Activated CD4-positive, alpha-beta memory T cell treated with anti-CD3 and anti-CD28 coated beads for 36 hours (primary cell): ENCODE data around the gene SEMA6B. TPM values are rescaled to one million over a fixed set of nuclear protein-coding genes. Genes with fewer than 3 reads are reported as not detected.
A peak's percentile ranks its signal among the peaks of the same experiment; 100 is the strongest.
"Not testable (repeated sequence)": the region's sequence is repeated elsewhere in the genome, so short reads cannot be mapped to it uniquely, and the experiment has no call there.

Experiments used
- CTCF ChIA-PET: fragments of 350-600 bp; sonication (Branson Sonifier 250); formaldehyde crosslinking; loops from one replicate; lab custom pipeline; 2021; ENCODE audit warnings: antibody characterized with exemption, inconsistent platforms; lab: Charles Lee
- POLR2A ChIA-PET: fragments of 350-600 bp; sonication (Branson Sonifier 250); formaldehyde crosslinking; loops from one replicate; lab custom pipeline; 2021; ENCODE audit warnings: antibody characterized with exemption; lab: Charles Lee
- DNase-seq: peaks from one replicate; pipeline ENCODE4 v3.0.0-alpha.2; 2020
- H3K27ac Mint-ChIP-seq: one replicate; pipeline ENCODE4 v1.8.0; 2021; ENCODE audit warnings: mixed read lengths
- H3K27me3 Mint-ChIP-seq: one replicate; pipeline ENCODE4 v1.8.0; 2021; ENCODE audit warnings: mixed read lengths
- H3K36me3 Mint-ChIP-seq: one replicate; pipeline ENCODE4 v1.8.0; 2021; ENCODE audit warnings: mixed read lengths
- H3K4me1 Mint-ChIP-seq: one replicate; pipeline ENCODE4 v1.8.0; 2021; ENCODE audit warnings: low read depth, mixed read lengths
- H3K4me3 Mint-ChIP-seq: one replicate; pipeline ENCODE4 v1.8.0; 2021; ENCODE audit warnings: mild to moderate bottlenecking, mixed read lengths
- H3K9me3 Mint-ChIP-seq: one replicate; pipeline ENCODE4 v1.8.0; 2021; ENCODE audit warnings: mixed read lengths
- intact Hi-C: fragments of 100-400 bp; cut with micrococcal nuclease; formaldehyde crosslinking; loops from one replicate; pipeline ENCODE4 v1.15.1; 2023
- total RNA-seq, 2 experiments: library from RNA; stranded (reverse); gene quantifications; one replicate each; pipeline ENCODE4 v1.2.3, GENCODE V29; 2021

The SEMA6B gene
- total RNA-seq, 2 experiments from 2014 or later = 0.19 TPM; not detected in 1

DNA sequence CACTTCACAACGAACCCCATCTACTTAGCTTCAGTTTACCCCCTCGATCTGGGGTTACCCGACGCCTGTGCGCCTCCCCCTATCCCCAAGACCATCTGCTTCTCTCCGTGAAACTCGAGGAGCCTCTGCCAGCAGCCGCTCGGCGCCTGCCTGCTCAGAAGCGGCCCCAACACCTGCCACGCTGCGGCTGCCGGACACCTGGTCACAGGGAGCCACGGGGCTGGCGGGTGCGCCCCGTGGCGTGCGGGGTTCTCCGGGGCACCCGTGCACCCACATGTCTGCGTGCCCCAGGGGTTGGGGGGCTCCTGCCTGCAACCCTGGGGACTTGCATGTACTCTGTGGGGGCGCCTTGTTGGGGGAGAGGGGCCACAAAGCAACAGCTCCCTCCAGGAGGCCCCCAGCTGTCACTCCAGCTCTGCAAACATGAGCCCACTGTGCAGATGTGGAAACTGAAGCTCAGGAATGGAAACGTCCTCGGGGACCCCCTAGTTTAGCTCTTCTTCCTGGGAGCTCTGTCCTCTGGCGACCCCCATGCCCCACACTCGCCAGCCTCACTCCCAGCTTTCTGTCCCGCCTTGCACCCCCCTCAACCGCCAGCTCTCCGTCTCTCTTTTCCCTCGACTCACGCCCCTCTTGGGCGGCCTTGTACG is 7.0 kb upstream of the SEMA6B start:
- Mint-ChIP-seq H3K4me1 (no peaks in the 10 kb centered on the region), H3K27ac (no peak overlapping the region), H3K9me3 (no peaks in the 10 kb centered on the region), H3K36me3 (no peaks in the 10 kb centered on the region), H3K27me3 (peaks cover 8% of the 10 kb centered on the region), H3K4me3 (no peak overlapping the region)
- no peak for DNase-seq
- ChIA-PET CTCF (interaction anchor here (0.6 to 5.8 kb wide), 12 partner anchors 9 to 1076 kb away, joined by 3 to 66 read pairs (median 4); partner anchors contain the start of gene PLIN5), POLR2A (no interaction called here)
- intact Hi-C loops = no loop called here

DNA sequence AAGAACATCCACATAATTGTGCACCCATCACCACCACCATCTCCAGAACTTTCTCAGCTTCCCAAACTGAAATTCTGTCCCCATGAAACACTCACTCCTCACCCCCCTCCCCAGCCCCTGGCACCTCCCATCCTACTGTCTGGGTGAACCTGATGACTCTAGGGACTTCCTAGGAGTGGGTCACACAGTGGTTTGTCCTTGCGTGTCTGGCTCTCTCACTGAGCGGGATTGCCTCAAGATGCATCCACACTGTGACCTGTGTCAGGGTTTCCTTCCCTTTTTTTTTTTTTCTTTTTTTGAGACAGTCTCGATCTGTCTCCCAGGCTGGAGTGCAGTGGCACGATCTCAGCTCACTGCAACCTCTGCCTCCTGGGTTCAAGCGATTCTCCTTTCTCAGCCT is 4.1 kb upstream of the SEMA6B start:
- H3K27me3 Mint-ChIP-seq, POLR2A ChIA-PET, H3K4me1 Mint-ChIP-seq, DNase-seq, CTCF ChIA-PET, H3K4me3 Mint-ChIP-seq, H3K36me3 Mint-ChIP-seq, H3K9me3 Mint-ChIP-seq, H3K27ac Mint-ChIP-seq, intact Hi-C loops: not testable (repeated sequence)

DNA sequence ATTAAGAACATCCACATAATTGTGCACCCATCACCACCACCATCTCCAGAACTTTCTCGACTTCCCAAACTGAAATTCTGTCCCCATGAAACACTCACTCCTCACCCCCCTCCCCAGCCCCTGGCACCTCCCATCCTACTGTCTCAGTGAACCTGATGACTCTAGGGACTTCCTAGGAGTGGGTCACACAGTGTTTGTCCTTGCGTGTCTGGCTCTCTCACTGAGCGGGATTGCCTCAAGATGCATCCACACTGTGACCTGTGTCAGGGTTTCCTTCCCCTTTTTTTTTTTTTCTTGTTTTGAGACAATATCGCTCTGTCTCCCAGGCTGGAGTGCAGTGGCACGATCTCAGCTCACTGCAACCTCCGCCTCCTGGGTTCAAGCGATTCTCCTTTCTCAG is 2.6 kb upstream of the SEMA6B start:
- intact Hi-C loops, H3K27ac Mint-ChIP-seq, DNase-seq, H3K4me3 Mint-ChIP-seq, H3K9me3 Mint-ChIP-seq, H3K27me3 Mint-ChIP-seq, H3K36me3 Mint-ChIP-seq, H3K4me1 Mint-ChIP-seq, POLR2A ChIA-PET: not testable (repeated sequence)
- CTCF ChIA-PET = interaction anchor here (0.7 kb wide), 1 partner anchor 1212 kb away, joined by 3 read pairs; no protein-coding TSS in a partner anchor

DNA sequence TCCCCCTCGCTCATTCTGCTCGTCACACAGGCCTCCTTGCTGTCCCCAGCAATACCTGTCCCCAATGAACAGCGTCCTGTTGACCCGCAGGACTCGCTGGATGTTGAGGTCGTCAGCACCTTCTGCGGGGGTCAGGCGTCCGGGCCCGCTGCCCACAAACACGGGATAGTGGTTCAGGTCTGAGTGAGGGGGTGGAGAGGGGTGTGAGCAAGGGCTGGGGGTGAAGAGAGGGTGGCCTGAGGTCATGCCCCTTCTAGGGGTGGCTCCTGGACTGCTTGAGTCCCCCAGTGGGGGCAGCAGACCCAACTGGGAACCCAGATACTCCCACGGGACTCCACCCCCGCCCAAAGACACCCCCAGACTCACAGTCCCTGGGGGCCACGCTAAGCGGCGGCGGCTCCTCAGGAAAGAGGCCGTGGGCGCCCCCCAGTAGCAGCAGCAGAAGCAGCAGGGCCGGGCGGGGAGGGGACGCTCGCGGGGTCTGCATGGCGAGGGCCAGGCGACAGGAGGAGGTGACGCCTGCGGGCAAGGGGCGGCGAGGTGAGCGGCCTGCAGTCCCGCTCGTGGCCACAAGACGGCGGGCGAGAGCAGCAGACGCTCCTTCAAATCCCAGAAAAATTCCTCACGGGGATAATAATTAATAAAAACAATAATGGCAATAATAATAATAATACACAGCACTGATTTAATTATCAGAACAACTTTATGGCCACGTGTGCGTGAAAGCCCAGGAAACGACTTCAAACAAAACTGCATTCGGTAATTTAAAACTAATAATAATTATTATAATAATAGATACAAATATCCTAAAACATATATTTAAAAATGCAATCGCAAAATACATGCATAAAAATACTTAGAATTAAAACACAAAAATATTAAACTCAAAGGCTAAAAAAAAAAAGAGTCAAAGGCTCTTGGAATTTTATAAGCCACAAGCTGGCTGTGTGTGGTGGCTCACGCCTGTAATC is 1.2 kb downstream of the SEMA6B start:
- Mint-ChIP-seq H3K36me3 (no peaks in the 10 kb centered on the region), H3K27me3 (no peaks in the 10 kb centered on the region), H3K9me3 (no peaks in the 10 kb centered on the region), H3K4me3 (no peak overlapping the region), H3K4me1 (no peaks in the 10 kb centered on the region), H3K27ac (no peak overlapping the region)
- DNase-seq = peak; percentile 50
- CTCF ChIA-PET = interaction anchor here (0.6 to 2.2 kb wide), 6 partner anchors 11 to 803 kb away, joined by 3 to 11 read pairs (median 4); partner anchors contain the start of gene LRG1
- intact Hi-C loops = no loop called here
- POLR2A ChIA-PET = no interaction called here

DNA sequence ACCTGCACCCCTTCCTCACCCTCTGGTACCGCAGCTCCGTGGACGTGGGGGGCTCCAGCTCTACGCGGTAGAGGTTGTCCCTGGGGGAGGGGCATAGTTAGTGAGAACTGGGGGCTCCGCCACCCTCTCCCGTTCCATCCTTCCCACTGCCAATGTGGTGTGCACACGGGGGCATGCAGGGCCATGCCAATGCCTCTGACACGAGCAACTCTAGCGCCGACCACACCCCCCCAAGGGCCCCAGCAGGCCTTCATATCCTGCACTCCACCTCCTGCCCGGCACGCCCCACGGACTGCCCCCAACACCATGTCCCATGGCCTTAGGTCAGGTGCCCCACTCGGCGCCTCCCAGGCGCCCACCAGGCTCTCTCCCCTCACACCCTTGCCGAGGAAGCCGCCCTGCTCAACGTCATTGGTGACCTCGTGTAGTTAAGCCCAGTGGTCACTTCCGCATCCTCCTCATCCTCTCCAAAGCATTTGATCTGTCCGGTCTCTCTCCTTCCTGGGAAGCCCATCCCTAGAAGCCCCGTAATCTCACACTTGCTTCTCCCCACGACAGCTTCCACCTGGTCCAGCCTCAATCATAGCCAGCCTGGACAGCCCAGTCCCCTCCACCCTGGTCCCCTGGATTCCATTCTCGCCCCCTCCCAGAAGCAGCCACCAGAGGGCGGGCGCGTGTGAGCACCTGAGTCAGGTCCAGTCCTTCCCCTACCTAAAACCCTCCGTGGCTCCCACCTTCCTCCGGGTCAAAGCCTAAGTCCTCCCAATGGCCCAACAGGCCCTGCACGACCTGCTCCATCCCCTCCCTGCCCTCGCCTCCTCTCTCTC is 2.1 kb downstream of the SEMA6B start:
- ChIA-PET POLR2A (no interaction called here), CTCF (interaction anchor here (1.3 to 1.6 kb wide), 2 partner anchors 10 to 79 kb away, joined by 4 to 6 read pairs; no protein-coding TSS in a partner anchor)
- H3K27ac Mint-ChIP-seq = no peak overlapping the region
- peak; percentile 48 for DNase-seq
- no peaks in the 10 kb centered on the region for H3K36me3 Mint-ChIP-seq
- H3K9me3 Mint-ChIP-seq = no peaks in the 10 kb centered on the region
- no peak overlapping the region for H3K4me3 Mint-ChIP-seq
- H3K27me3 Mint-ChIP-seq = peaks cover 4% of the 10 kb centered on the region
- no peaks in the 10 kb centered on the region for H3K4me1 Mint-ChIP-seq
- intact Hi-C loops = no loop called here

DNA sequence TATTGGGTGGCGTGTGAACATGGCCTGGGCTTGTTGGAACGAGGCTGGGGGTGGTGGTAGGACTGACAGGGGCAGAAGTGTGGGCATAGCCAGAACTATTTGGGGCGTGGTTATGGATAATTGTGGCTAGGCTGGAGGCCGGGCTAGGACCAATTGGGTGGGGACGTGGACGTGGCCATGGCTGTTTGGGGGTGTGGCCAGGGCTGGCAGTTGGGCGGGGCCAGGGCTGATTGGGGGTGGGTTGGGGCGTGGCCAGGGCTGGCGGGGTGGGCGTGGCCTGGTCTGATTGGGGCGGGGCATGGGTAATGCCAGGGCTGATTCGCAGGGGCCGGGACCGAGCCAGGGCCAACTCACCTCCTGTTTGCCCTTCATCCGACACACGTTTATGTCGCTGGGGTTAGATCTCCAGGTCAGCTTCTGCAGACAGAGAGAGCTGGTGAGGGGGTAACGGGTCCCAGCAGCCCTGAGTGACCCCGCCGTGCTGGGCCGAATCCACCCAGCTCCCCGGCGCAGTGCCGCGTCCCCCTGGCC is 2.8 kb downstream of the SEMA6B start:
- intact Hi-C loops = no loop called here
- peaks cover 4% of the 10 kb centered on the region for H3K27me3 Mint-ChIP-seq
- POLR2A ChIA-PET = no interaction called here
- no peak overlapping the region for H3K4me3 Mint-ChIP-seq
- no peaks in the 10 kb centered on the region for H3K36me3 Mint-ChIP-seq
- no peaks in the 10 kb centered on the region for H3K4me1 Mint-ChIP-seq
- no peaks in the 10 kb centered on the region for H3K9me3 Mint-ChIP-seq
- DNase-seq = peak; percentile 42
- CTCF ChIA-PET = interaction anchor here (1.3 to 1.9 kb wide), 3 partner anchors 10 to 80 kb away, joined by 4 to 8 read pairs (median 6); no protein-coding TSS in a partner anchor
- no peak overlapping the region for H3K27ac Mint-ChIP-seq

DNA sequence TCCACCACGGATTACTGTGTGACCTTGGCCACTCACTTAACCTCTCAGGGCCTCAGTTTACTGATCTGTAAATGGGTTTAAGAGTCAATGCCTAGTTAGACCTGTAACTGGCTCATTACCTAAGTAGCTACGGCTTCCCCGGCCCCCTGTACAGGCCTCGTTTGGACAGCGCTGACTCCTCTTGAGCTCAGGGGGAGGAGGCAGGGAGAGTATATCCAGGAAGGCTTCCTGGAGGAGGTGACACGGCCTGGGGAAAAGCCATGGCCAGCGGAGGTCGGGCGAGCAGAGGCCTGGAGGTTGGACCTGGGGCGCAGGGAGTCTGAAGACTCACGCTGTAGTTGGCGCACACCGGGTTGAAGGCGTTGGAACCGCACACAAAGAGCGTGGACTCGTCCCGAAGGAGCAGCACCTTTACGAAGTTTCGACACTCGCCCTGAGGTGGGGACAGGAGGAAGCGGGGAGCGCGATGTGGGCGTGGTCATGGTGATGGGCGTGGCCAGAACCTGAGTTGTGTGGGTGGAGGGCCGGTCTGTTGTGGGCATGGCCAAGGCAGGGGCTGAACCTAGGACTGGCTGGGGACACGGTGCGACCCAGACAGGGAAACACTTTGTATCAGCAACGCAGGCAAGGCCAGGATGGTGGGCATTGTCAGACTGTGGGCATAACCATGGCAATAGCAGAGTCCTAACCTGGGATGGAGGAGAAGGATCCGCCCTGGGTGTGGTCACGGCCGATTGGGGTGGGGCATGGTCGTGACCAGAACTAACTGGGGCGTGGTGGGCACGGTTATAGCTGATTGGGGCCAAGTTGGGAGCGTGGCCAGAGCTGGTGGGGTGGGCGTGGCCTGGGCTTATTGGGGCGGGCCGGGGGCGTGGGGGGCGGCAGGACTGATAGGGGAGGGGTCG is 3.6 kb downstream of the SEMA6B start:
- Mint-ChIP-seq H3K27me3 (peaks cover 4% of the 10 kb centered on the region), H3K9me3 (no peaks in the 10 kb centered on the region), H3K36me3 (no peaks in the 10 kb centered on the region), H3K4me1 (no peaks in the 10 kb centered on the region), H3K27ac (no peak overlapping the region), H3K4me3 (no peak overlapping the region)
- intact Hi-C loops = no loop called here
- POLR2A ChIA-PET = no interaction called here
- CTCF ChIA-PET = interaction anchor here (1.3 to 1.9 kb wide), 4 partner anchors 11 to 80 kb away, joined by 4 to 8 read pairs (median 6); no protein-coding TSS in a partner anchor
- DNase-seq = peak; percentile 11

DNA sequence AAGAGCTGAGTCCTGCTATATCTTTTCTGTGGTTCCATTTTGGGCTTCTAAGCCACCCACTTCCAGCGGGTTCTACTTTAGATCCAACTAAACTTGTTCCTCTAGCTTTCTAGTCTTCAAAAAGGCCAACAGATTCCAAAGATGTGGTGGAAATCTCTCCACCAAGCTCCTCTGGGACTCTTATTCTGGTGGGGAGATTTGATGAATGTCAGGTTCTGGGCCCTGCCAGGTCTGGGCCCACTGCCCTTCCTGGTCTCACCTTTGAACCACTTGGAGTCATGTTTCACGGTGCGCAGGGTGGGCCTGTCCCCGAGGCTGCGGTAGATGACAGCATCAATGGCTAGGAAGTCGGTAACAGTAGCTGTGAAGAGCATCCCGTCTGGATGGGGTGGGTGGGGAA is 4.8 kb downstream of the SEMA6B start:
- no peak for DNase-seq
- CTCF ChIA-PET = interaction anchor here (1.2 to 1.5 kb wide), 2 partner anchors 13 to 81 kb away, joined by 4 to 7 read pairs; no protein-coding TSS in a partner anchor
- no peaks in the 10 kb centered on the region for H3K4me1 Mint-ChIP-seq
- H3K9me3 Mint-ChIP-seq = no peaks in the 10 kb centered on the region
- intact Hi-C loops = no loop called here
- peaks cover 4% of the 10 kb centered on the region for H3K27me3 Mint-ChIP-seq
- POLR2A ChIA-PET = no interaction called here
- no peak overlapping the region for H3K27ac Mint-ChIP-seq
- H3K36me3 Mint-ChIP-seq = no peaks in the 10 kb centered on the region
- H3K4me3 Mint-ChIP-seq = no peak overlapping the region

DNA sequence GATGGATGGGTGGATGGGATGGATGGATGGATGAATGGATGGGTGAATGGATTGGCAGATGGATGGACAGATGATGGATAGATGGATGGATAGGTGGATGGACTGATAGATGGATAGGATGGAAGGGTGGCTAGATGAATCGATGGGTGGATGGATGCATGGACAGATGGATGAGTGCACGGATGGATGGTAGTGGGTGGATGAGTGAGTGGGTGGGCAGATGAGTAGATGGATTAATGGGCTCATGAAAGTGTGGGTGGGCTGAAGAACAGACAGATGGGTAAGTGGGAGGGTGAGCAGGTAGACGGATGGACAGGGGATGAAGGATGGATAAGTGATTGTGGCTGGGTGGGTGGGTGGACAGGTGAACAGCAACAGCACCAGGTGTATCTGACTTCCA is 5.7 kb downstream of the SEMA6B start:
- no peak overlapping the region for H3K27ac Mint-ChIP-seq
- no peaks in the 10 kb centered on the region for H3K9me3 Mint-ChIP-seq
- ChIA-PET POLR2A (no interaction called here), CTCF (no interaction called here)
- no peaks in the 10 kb centered on the region for H3K36me3 Mint-ChIP-seq
- no peaks in the 10 kb centered on the region for H3K4me1 Mint-ChIP-seq
- H3K27me3 Mint-ChIP-seq = peaks cover 6% of the 10 kb centered on the region
- DNase-seq = no peak
- H3K4me3 Mint-ChIP-seq = no peak overlapping the region
- intact Hi-C loops = no loop called here

DNA sequence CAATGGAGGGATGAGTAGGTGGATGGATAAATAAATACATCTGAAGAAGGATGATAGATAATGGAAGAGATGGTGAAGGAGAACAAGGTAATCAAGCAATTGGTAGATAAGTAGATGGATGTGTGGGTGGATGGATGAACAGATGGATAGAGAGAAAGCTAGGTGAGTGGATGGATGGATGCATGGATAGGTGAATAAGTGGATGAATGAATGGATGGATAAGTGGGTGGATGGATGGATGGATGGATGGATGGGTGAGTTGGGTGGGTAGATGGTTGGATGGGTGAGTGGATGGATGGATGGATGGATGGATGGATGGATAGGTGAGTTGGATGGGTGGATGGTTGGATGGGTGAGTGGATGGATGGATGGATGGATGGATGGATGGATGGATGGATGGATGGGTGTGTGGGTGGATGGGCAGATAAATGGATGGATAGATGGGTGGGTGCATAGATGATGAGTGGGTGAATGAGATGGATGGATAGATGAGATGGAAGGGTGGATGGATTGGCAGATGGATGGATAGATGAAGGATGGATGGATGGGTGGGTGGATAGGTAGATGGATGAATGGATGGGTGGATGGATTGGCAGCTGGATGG is 6.3 kb downstream of the SEMA6B start:
- intact Hi-C loops = no loop called here
- no peaks in the 10 kb centered on the region for H3K36me3 Mint-ChIP-seq
- no peak overlapping the region for H3K4me3 Mint-ChIP-seq
- no peak overlapping the region for H3K27ac Mint-ChIP-seq
- H3K9me3 Mint-ChIP-seq = no peaks in the 10 kb centered on the region
- peaks cover 6% of the 10 kb centered on the region for H3K27me3 Mint-ChIP-seq
- no peaks in the 10 kb centered on the region for H3K4me1 Mint-ChIP-seq
- no peak for DNase-seq
- ChIA-PET CTCF (no interaction called here), POLR2A (no interaction called here)
